HepG2 (cell line): Measurements from ENCODE around the gene CACNB4. TPM values are rescaled to one million over a fixed set of nuclear protein-coding genes. Genes with fewer than 3 reads are reported as not detected.
A peak's percentile ranks its signal among the peaks of the same experiment; 100 is the strongest.

ENCODE experiments used
- ATAC-seq: fragments of 200-7000 bp; cut with Tn5 transposase; 3 replicates; pipeline ENCODE4 v1.9.1; 2020; ENCODE audit warnings: mild to moderate bottlenecking, moderate library complexity
- BruUV-seq: library from RNA; stranded (reverse); fragments of 400-500 nt; replicated peaks from 2 replicates; lab custom pipeline; 2021; lab: Mats Ljungman, UMichigan
- CTCF ChIA-PET: fragments of 300-600 bp; formaldehyde crosslinking; extraction: SDS; loops from one replicate; lab custom pipeline; 2021; ENCODE audit warnings: low total read pairs, inconsistent platforms, low intra/inter-chr PET ratio; lab: Yijun Ruan, JAX
- POLR2A ChIA-PET: fragments of 350-600 bp; sonication (Branson Sonifier 250); formaldehyde crosslinking; loops from one replicate; lab custom pipeline; 2020; ENCODE audit warnings: antibody characterized with exemption, inconsistent platforms; lab: Yijun Ruan, JAX
- DNase-seq: peaks from one replicate; pipeline ENCODE4 v3.0.0-alpha.2; 2015; ENCODE audit warnings: low spot score
- FAIRE-seq: peaks from 3 replicates; lab custom pipeline; 2011; peaks lifted over from hg19 to GRCh38; lab: Jason Lieb, UNC
- H2AFZ ChIP-seq: one replicate; pipeline ENCODE4 v1.6.1; 2011; ENCODE audit warnings: low read length, inconsistent platforms
- H3K27ac ChIP-seq: fragments of 300-600 bp; 3 replicates; pipeline ENCODE4 v1.8.0; 2011; ENCODE audit warnings: mixed run types, mild to moderate bottlenecking, mixed read lengths, low read length, inconsistent platforms; ENCODE audit not compliant: insufficient read depth; ENCODE audit errors: extremely low read length
- H3K27me3 ChIP-seq, 2 experiments: fragments of 200-600 bp in 1 of 2; 2 replicates in 1 of 2; 3 replicates in 1 of 2; pipeline versions ENCODE4 v1.6.0 to v1.8.0; 2011; ENCODE audit warnings: low read length in 2 of 2, mild to moderate bottlenecking in 2 of 2, moderate library complexity in 2 of 2, inconsistent platforms in 1 of 2; ENCODE audit not compliant: insufficient read depth in 2 of 2, control insufficient read depth in 1 of 2
- H3K36me3 ChIP-seq, 2 experiments: fragments of 200-600 bp in 1 of 2; replicated peaks in 1 of 2; 2 replicates in 1 of 2; 3 replicates in 1 of 2; pipeline versions ENCODE4 v1.5.1 to v1.8.0; 2011; ENCODE audit warnings: low read length in 2 of 2, inconsistent platforms in 1 of 2; ENCODE audit not compliant: insufficient read depth in 2 of 2, control insufficient read depth in 1 of 2
- H3K4me1 ChIP-seq: 2 replicates; pipeline ENCODE4 v1.5.1; 2012; ENCODE audit warnings: low read length, inconsistent platforms; ENCODE audit not compliant: insufficient read depth
- H3K4me2 ChIP-seq: 2 replicates; pipeline ENCODE4 v1.6.0; 2011; ENCODE audit warnings: low read depth, low read length, inconsistent platforms
- H3K4me3 ChIP-seq, 3 experiments: fragments of 200-600 bp in 1 of 3; sonication (generic), shearing (Covaris generic) in 1 of 3; replicated peaks in 1 of 3; 2 replicates each; pipeline ENCODE4 v1.5.1; 2011 to 2016; ENCODE audit warnings: low read length in 3 of 3, inconsistent platforms in 2 of 3, low read depth in 2 of 3, mild to moderate bottlenecking in 2 of 3, control low read depth in 1 of 3, mixed read lengths in 1 of 3; ENCODE audit not compliant: insufficient read depth in 1 of 3
- H3K79me2 ChIP-seq: one replicate; pipeline ENCODE4 v1.6.1; 2011; ENCODE audit warnings: low read length, inconsistent platforms; ENCODE audit not compliant: insufficient read depth
- H3K9ac ChIP-seq: 2 replicates; pipeline ENCODE4 v1.6.0; 2011; ENCODE audit warnings: mild to moderate bottlenecking, low read depth, low read length, inconsistent platforms; ENCODE audit not compliant: insufficient read depth
- H3K9me3 ChIP-seq: 2 replicates; pipeline ENCODE4 v1.5.1; 2012; ENCODE audit warnings: mild to moderate bottlenecking, low read length
- H4K20me1 ChIP-seq: 2 replicates; pipeline ENCODE4 v1.6.0; 2011; ENCODE audit warnings: inconsistent platforms, mild to moderate bottlenecking, low read length, moderate library complexity; ENCODE audit not compliant: insufficient read depth
- ADNP ChIP-seq: sonication (generic); formaldehyde crosslinking; IDR thresholded peaks from 2 replicates; pipeline ENCODE4 v1.4.0; 2020; ENCODE audit warnings: missing genetic modification reagents
- CEBPB ChIP-seq: IDR thresholded peaks from 2 replicates; pipeline ENCODE4 v1.6.1; 2011; ENCODE audit warnings: low read depth, low read length, improper control_type of control experiment, borderline replicate concordance
- HIC2 ChIP-seq: sonication (generic); formaldehyde crosslinking; IDR thresholded peaks from 2 replicates; pipeline ENCODE4 v1.9.0; 2022; ENCODE audit warnings: low read depth, missing genetic modification reagents
- IRF9 ChIP-seq: sonication (generic); formaldehyde crosslinking; IDR thresholded peaks from 2 replicates; pipeline ENCODE4 v1.8.0; 2022; ENCODE audit warnings: missing genetic modification reagents, mild to moderate bottlenecking, borderline replicate concordance
- KDM5A ChIP-seq: fragments of 200-600 bp; sonication (generic); IDR thresholded peaks from 2 replicates; pipeline ENCODE4 v1.7.0; 2018; ENCODE audit warnings: antibody characterized with exemption, mild to moderate bottlenecking, low read length, borderline replicate concordance
- SP2 ChIP-seq: sonication (generic); formaldehyde crosslinking; IDR thresholded peaks from 2 replicates; pipeline ENCODE4 v1.5.1; 2020; ENCODE audit warnings: mild to moderate bottlenecking, missing genetic modification reagents
- ZNF512B ChIP-seq: sonication (generic); formaldehyde crosslinking; IDR thresholded peaks from 2 replicates; pipeline ENCODE4 v1.5.1; 2020; ENCODE audit warnings: missing genetic modification reagents, mild to moderate bottlenecking, borderline replicate concordance
- ZNF557 ChIP-seq: sonication (generic); formaldehyde crosslinking; IDR thresholded peaks from 2 replicates; pipeline ENCODE4 v1.4.0; 2020; ENCODE audit warnings: missing genetic modification reagents
- ZNF790 ChIP-seq: sonication (generic); formaldehyde crosslinking; IDR thresholded peaks from 2 replicates; pipeline ENCODE4 v1.8.0; 2022; ENCODE audit warnings: missing genetic modification reagents, mild to moderate bottlenecking, borderline replicate concordance
- WGBS: methylation state at CpG from one replicate; pipeline ENCODE4 v1.1.6; 2017; ENCODE audit warnings: low lambda C conversion rate; 5-methylcytosine and 5-hydroxymethylcytosine counted together
- in situ Hi-C: cut with HindIII; loops from 2 replicates; pipeline ENCODE4 v1.10.0; 2017; ENCODE audit warnings: low pct_unique_long_range_greater_than_20kb; ENCODE audit not compliant: extremely low pct_ligation_motif_present
- intact Hi-C: fragments of 100-400 bp; cut with micrococcal nuclease; formaldehyde crosslinking; loops from one replicate; pipeline ENCODE4 v1.10.0; 2022; ENCODE audit not compliant: unreplicated experiment
- polyA plus RNA-seq, 8 experiments: library from polyadenylated mRNA; depleted of rRNA in 3 of 8; stranded (reverse) in 7 of 8; unstranded in 1 of 8; fragments of >200 nt; fragmentation: Illumina TruSeq in 4 of 8; extraction: Trizol in 4 of 8; gene quantifications; 2 replicates each; pipeline versions ENCODE4 v1.2.1 to v1.2.3, GENCODE V29; 2011 to 2016; ENCODE audit warnings: low read depth in 4 of 8, missing spikeins in 1 of 8, mixed read lengths in 1 of 8; ENCODE audit not compliant: insufficient read depth in 1 of 8
- total RNA-seq, 5 experiments: library from RNA; depleted of rRNA; stranded (reverse); fragments of >200 nt; fragmentation: Illumina TruSeq; extraction: Trizol; gene quantifications; 2 replicates each; pipeline ENCODE4 v1.2.3, GENCODE V29; 2016; ENCODE audit warnings: low read depth in 1 of 5

CACNB4 gene
- total and polyA plus RNA-seq, 2 of the 13 experiments (the other 11 are each of a cell fraction or from before 2014, with no cell fraction given): 5.1 to 14.3 TPM

- no peak overlapping the region for H3K4me2 ChIP-seq
- H3K79me2 ChIP-seq: no peaks in the 10 kb centered on the region
- no peak overlapping the region for H2AFZ ChIP-seq
- DNase-seq (no peak), ATAC-seq (peak; percentile 49; the same call in 2 of the 3 replicates), FAIRE-seq (no peak)
- no peaks in the 10 kb centered on the region for H3K9me3 ChIP-seq
- H3K9ac ChIP-seq: no peak overlapping the region
- no peak overlapping the region for H3K4me3 ChIP-seq
- in situ Hi-C loops (no loop called here), intact Hi-C loops (no loop called here)
- H3K27me3 ChIP-seq: peaks cover 2 to 25% of the 10 kb centered on the region in 2 experiments; a peak in 4 of 5 replicates
- H4K20me1 ChIP-seq: no peaks in the 10 kb centered on the region; the same call in 1 of the 2 replicates
- no peaks in the 10 kb centered on the region for H3K4me1 ChIP-seq
- H3K36me3 ChIP-seq: no peaks in the 10 kb centered on the region
- TF ChIP-seq ZNF790 (CRISPR knock-in tag): no peak
- TF ChIP-seq CEBPB: peak; percentile 77
- 0% methylated on average over 2 of the region's 2 CpGs for WGBS
- BruUV-seq: no TSS peak
- no peak overlapping the region for H3K27ac ChIP-seq
- POLR2A ChIA-PET: no interaction called here
- CTCF ChIA-PET: no interaction called here
Measured at GRCh38 chr2:152089238-152089637, 9.6 kb downstream of the CACNB4 start.

GRCh38 chr2:152088006-152088405 lies 10.8 kb downstream of the CACNB4 start:
- in situ Hi-C loops: no loop called here
- Histone ChIP-seq H2AFZ (no peak overlapping the region), H3K4me1 (peaks cover 7% of the 10 kb centered on the region; the same call in 1 of the 2 replicates), H3K27me3 (peaks cover 2 to 28% of the 10 kb centered on the region in 2 experiments; a peak in 4 of 5 replicates), H3K9me3 (no peaks in the 10 kb centered on the region), H3K79me2 (no peaks in the 10 kb centered on the region), H3K27ac (no peak overlapping the region), H4K20me1 (no peaks in the 10 kb centered on the region; the same call in 1 of the 2 replicates), H3K4me2 (no peak overlapping the region), H3K36me3 (no peaks in the 10 kb centered on the region), H3K9ac (no peak overlapping the region), H3K4me3 (no peak overlapping the region)
- ATAC-seq: no peak
- WGBS: 9% methylated on average over 3 of the region's 3 CpGs
- no peak for DNase-seq
- intact Hi-C loops: no loop called here
- FAIRE-seq: no peak
- POLR2A ChIA-PET: no interaction called here
- BruUV-seq: no TSS peak
- CTCF ChIA-PET: no interaction called here
- TF ChIP-seq ADNP (CRISPR knock-in tag) (no peak), HIC2 (CRISPR knock-in tag) (no peak), KDM5A (no peak), ZNF557 (CRISPR knock-in tag) (no peak), ZNF512B (CRISPR knock-in tag) (no peak), SP2 (CRISPR knock-in tag) (no peak), IRF9 (CRISPR knock-in tag) (no peak)
